Dedifferentiated amniotic fluid mesenchymal stem cell (primary cell): ENCODE data around the gene NHLH1.

Experiments used
- DNase-seq: peaks from one replicate; pipeline ENCODE4 v3.0.0-alpha.2; 2016; ENCODE audit errors: extremely low spot score

NHLH1 gene

DNA sequence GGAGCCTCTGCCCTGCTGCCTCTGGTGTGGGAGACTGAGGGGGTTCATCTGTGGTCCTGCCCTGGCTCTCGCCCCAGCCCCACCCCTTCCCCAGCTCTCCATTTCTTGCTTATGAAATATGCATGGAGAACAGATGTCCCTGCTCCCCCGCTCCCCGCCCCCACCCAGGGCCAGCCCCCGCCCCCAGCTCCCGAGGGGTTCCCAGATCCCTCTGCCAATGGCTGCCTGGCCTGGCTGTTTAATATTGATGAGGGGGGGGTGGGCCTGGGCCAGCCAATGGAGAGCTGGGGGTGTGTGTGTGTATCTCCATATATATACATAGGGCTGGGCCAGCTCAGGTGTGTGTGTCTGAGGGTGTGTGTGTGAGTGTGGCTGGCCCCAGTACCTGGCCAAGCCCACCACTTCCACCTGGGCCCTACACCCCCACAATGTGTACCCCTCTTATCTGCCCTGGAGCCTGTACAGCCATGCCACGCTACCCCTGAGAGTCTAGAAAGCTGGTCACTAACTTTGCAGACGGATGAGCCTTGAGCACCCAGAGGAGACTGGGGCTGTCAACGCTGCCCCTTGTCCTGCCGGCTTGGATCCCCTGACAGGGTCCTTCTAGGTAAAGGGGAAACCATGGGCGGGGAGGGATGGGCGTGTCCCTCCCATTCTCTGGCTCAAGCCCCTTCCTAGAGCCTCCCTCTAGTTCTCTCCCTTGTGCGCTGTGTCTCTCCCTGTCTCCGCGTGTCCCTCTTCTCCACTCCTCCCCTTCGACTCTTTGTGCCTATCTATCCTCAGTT, at the start of gene NHLH1:
TSS of gene NHLH1 (plus strand) at position 341 of the 785 bp plus-strand sequence. CDS start 3,661 bp downstream, outside the sequence.
- DNase-seq = no peak

DNA sequence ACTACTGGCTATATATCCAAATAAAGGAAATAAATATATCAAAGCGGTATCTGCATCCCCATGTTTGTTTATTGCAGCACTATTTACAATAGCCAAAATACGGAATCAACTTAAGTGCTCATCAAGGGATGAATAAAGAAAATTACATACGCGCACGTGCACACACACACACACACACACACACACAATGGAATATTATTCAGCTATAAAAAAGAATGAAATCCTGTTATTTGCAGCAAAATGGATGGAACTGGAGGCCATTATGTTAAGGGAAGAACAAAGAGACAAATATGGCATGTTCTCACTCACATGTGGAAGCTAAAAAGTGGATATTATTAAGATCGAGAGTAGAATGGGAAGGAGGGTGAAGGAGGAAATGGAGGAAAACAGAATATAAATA, 44.0 kb upstream of the NHLH1 start:
- no peak for DNase-seq

DNA sequence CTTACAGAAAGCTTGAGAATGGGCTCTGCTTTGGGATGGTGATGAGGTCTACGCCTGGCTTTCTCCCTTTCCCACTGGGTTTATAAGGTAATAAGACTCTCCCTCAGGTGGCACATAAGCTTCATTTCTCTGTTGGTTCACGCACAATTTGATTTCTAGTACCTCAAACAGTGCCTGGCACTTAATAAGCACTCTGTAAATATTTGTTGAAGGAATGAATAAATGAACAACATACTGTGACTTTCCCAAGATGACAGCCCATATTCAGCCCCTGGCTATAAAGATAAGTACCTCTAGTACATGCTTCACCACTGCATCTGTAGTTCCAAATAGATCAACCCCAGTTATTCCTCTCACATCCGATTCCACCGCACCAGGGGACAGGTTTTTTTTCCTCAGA, 41.6 kb upstream of the NHLH1 start:
- no peak for DNase-seq

DNA sequence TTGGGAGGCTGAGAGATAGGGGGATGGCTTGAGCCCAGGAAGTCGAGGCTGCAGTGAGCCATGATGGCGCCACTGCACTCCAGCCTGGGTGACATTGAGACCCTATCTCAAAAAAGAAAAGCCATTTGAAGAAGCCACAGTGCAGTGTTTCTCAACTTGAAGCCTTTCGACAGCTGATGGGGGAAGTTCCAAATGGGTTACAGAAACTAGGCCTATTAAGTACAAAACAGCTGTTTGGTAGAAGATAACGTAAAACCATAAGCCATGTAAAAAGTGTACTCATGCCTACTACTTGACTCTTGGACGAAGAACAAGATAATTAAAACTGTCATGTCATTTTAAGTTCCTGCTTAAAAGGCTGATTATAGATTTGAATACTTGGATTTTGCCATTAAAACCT, 40.5 kb upstream of the NHLH1 start:
- no peak for DNase-seq

DNA sequence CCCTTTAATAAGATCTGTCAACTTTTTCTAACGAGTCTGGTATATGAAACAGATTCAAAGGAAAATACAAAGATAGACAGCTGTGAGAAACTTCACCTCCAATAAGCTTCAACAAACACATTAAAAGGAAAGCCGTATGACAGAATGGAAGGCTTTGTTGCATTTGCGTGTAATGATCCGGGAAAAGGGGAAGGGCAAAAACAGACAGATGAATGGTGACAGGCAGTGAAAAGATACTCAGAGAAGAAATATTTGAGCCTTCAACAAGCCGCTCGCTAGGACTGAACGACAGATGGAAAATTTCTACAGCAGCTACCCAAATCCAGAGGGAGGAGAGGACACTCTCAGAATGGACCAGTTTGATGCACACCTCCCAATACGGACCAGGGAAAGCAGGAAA, 38.7 kb upstream of the NHLH1 start:
- DNase-seq = no peak

DNA sequence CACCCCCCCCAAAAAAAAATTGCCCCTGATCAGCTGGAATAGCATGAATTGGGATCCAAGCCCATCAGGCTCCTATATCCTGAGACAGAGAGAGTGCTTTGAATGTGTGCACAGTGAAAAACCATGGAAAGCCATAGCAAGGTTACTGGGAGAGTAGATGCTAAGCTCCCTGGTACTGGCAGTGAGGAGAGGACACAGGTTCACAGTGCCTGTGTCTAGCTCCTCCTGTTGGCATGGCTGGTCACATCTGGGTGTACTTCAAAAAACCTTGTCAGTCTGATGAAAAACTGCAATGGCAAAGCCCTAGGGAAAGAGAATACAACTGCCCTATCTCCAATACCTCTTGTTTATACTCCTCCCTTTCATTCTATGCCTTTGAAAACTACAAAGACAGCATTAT, 36.8 kb upstream of the NHLH1 start:
- DNase-seq = no peak

DNA sequence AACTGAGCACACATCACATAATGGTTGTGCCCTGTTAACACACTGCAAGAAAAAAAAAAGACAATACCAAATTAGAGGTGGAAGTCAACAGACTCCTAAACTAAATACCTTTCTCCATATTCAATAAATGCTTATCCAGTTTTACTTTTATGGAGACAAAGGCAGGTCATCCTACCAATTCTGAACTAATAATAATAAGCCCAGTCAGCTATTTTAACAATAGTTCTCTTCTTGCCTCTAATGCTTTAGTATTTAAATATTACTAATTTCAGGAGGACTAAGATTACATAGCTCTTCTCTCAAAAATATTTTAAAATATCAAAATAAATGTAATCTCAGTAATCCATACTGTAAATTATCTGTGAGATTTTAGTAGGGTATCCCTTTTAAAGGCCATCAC, 34.4 kb upstream of the NHLH1 start:
- no peak for DNase-seq

DNA sequence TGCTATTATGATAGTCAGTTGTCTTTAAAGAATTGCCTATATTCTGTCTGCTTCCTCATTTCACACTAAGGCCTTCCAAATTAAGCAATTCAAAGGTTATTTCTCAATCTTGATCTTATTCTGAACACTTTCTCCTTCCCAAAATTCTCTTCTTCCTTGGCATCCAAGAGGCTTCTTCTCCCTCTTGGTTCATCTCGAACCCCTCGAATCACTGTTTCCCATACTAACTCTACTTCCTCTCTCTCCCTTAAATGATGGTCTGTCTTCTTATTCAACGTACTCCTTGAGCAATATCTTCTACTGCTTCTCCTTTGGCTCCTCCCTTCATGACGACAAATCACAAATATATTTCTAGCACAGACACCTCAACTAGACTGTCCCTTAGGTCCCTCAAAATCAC, 28.3 kb upstream of the NHLH1 start:
- DNase-seq = no peak

DNA sequence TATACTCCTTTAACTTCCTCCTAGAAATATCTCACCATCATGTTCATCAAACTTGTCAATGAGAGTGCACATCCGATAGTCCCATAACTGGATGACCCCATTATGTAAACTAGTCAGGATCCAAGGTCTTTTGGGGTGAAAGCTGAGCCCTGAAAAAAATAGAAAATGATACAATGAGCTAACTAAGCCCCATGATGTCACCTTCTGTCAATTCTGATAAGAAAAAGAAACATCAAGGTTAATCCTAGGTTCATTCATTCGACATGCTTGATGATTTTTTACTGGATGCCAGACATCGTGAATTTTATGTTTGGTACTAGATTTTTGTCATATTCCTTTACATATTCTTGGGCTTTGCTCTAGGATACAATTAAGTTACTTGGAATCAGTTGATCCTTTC, 26.7 kb upstream of the NHLH1 start:
- DNase-seq = no peak

DNA sequence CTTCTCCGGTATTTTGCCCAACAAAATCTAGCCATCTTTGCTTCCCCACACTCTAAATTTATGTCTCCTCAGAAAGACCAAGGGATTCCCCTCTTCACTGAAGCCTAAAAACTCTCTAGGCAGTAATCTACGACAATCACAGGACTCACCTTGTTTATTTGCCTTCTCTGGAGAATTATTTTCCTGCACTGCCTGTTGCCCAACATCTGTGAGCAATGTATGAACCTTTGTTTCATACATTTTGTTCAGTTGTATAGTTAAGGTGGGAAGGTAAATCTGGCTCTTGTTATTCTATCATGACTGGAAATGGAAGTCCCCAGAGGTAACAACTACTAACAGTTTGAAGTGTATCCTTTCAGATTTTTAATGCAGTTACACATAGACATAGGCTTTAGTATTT, 26.0 kb upstream of the NHLH1 start:
- DNase-seq = no peak

DNA sequence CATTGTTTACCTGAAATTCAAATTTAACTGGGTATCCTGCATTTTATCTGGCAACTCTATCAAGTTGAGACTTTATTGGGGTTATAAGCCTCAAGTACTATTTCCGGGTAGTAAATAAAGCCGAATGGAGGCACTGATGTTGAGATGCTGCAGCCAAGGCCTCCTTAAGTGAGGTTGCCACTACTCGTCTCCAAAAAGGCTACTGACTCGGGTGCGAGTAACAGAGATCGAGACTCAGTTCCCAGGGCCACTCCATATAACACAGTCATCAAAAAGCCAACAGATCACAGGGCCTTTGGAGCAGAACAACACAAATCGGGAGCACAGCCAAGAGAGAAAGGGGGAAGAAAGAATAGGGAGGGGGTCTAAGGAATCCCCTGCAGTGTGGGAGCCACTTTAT, 24.3 kb upstream of the NHLH1 start:
- DNase-seq = no peak

DNA sequence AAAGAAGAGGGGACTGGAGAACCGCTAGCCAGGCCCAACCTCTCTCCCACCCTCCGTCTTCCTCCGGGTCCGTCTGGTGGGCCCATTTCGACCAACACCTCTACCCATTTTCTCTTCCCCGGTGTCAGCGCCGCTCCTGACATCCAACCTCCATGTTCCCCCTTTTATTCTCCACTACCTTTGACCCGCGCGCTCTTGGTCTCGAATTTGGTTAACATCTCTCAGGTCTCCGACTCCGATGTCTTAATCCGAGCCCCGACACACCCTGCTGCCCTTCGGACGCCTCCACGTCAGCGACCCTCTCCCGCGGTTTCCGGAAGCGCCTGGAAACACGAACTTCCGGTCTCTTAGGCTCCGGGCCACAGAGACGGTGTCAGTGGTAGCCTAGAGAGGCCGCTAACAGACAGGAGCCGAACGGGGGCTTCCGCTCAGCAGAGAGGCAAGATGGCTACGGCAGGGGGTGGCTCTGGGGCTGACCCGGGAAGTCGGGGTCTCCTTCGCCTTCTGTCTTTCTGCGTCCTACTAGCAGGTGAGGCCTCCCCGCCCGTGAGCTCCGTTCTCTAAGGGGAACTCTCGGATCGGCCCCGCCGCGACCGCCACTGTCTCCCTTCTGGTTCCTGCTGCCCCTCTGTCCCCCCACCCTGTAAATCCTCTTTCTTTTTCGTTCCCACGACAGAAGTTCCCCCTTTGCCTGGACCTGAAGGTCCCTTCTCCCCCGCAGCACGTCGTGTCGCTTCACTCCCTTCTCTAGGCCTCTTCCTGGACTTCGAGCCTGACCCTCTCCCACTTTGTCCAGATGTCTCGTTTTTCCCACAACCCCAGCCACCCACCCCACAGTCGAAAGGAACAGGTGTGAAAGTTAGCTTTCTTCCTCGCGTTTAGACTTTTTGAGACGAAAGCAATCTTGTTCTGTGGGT, 23.7 kb upstream of the NHLH1 start, which contains the start of the genes COPA and NCSTN:
TSS of gene COPA (minus strand) at position 298 of the 917 bp plus-strand sequence. CDS start at position 218, 80 bp downstream.
TSS of gene NCSTN (plus strand) at position 431 of the 917 bp plus-strand sequence. CDS start at position 445, 14 bp downstream.
- peak; percentile 97 for DNase-seq

DNA sequence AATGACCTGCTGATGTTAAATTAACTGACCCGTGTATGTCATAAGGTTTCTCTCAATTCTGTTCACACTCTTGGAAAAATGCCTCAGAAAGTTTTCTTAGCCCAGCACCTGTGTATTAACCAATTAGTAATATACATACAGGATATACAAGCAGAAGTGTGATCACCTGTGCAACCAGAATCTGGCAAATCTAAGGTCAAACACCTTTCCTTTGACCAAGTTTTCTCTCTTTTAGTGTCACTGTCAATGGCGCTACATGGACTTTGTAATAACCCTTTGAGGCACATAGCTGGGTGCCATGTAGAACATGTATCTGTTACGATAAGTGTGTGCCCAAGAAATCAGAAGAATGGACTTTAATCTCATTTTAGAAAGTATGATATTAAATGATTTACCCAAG, 22.6 kb upstream of the NHLH1 start:
- no peak for DNase-seq

DNA sequence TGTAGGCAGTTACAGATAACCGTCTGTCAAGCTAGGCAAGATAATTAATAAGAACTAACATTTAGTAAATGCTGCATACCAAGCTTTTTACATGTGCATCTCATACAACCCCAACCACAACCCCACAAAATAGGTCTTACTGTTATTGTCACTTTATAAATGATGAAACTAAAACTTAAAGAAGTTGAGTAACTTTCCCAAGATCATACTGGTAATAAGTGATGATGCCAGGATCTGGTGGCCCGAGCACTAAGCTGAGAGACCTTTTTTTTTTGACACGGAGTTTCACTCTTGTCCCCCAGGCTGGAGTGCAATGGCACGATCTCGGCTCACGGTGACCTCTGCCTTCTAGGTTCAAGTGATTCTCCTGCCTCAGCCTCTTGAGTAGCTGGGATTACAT, 21.9 kb upstream of the NHLH1 start:
- no peak for DNase-seq

DNA sequence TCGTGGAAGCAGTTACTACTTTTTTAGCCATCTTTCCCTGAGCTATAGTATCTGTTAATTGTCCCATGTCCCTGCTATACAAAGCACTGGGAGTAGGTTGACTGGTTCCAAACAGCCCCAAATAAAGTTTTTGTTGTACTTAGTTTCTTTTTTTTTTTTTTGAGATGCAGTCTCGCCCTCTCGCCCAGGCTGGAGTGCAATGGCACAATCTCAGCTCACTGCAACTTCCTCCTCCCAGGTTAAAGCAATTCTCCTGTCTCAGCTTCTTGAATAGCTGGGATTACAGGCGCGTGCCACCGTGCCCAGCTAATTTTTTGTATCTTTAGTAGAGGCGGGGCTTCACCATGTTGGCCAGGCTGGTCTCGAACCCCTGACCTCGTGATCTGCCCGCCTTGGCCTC, 20.4 kb upstream of the NHLH1 start:
- no peak for DNase-seq

DNA sequence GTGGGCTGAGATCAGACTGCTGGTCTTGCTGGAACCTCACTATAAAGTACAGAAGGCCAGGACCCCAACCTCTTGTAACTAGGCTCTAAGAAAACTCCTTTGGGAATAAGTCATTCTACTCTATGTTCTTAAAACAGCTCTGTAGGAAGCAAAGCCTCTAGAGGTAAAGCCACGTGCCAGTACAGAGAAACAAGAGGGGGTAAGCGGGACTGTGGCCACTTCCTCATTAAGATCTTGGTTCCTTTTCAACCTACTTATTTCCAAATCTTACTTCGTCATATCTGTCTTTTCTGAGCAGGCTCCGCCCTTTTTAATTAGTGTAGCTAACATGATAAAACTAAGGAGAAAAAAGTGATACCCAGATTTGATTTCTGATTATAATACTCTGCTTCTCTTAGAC, 19.9 kb upstream of the NHLH1 start:
- no peak for DNase-seq

DNA sequence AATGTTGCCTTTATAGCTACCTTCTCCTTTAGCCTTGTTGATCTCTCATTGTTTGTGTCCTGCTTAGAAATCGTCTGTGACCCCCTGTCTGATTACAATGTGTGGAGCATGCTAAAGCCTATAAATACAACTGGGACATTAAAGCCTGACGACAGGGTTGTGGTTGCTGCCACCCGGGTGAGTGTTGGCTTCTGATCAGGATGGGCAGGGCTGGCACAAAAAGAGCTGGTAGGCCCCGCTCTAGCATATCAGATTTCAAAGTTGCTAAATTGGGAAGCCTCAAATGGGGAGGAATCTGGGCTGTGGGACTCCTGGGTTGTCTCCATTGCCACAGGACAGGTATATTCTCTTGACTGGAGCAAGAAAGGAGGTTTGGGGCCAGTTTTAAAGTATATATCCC, 15.2 kb upstream of the NHLH1 start:
- no peak for DNase-seq

DNA sequence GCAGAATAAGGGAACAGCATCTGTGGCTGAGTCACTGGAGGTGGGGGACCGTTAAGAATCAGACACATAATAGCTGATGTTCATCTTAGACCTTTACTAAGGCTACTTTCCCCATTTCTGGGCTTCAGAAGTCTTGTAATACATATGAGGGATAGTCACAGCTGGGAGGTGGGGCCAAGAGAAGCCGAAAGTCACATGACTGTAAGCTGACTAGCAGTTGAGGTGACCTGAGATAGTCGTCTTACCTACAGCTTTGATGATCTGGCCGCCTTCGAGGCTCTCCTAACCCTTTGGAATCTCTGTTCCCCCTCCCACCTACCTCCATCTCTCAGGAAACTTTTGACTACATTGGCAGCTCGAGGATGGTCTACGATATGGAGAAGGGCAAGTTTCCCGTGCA, 14.3 kb upstream of the NHLH1 start:
- no peak for DNase-seq

DNA sequence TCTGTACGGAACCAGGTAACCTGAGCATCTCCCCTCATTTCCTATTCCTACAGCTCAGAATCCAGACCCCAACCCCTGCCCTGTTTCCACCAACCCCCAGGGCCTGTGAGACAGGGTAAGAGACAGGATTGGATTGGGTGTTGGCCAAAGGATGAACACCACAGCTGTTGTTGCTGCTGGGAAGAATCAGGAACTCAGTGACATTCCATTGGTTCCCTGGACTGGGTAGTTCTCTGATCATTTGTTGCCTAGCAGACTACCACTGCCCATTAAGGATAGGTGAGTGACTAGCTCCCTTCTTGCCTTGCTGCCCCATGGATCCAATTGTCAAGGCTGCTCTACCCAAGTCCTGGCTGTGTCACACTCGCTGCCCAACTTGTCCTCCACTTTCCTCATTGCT, 13.6 kb upstream of the NHLH1 start:
- DNase-seq = no peak

DNA sequence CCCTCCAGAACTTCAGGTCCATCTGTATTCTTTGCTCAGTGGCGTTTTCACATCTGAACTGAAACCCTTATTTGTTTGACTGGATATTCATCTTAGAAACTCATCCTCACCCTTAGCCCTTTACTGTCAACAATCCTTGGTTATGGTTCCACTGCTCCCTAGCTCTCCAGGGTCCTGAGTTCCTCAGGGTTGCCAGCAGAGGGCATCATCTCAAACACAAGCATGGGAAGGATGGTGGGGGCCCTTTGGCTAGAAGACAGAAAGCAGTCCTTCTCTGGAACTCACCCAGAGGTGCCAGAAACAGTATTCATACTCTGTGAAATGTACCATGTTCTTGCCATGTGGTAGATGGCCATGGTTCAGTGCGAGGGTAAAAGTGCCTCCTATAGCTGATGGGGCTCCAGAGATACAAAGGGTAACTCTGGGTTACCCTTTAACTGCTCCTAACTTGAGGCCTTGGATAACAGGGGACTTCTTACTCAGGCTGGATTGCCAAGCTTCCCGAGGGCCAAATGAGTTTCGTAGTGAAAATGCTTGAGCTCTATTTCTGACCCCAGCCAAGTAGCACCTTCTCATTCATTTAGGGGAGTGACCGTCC, 12.4 kb upstream of the NHLH1 start:
- no peak for DNase-seq

DNA sequence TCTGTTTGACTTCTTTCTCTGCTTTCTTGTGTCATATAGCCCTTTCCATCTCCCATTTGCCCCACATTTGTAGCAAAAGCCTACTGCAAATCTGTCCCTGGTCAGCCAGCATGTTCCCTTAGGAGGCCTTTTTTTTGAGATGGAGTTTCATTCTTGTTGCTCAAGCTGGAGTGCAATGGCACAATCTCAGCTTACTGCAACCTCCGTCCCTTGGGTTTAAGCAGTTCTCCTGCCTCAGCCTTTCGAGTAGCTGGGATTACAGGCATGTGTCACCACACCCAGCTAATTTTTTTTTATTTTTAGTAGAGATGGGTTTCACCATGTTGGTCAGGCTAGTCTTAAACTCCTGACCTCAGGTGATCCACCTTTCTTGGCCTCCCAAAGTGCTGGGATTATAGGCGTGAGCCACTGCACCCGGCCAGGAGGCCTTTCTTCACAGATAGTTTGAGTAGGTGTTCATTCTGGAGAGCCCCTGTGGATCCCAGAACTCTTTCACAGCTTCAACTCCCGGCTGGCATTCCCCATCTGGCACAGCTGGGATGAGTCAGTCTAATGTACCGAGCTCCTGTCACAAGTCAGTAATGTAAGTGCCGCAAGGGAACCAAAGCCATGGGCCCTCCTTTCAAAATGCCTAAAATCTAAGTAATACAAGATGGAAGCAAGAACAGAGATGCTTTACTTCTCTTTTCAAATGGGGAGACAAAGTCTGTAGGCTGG, 9.4 kb upstream of the NHLH1 start:
- no peak for DNase-seq

DNA sequence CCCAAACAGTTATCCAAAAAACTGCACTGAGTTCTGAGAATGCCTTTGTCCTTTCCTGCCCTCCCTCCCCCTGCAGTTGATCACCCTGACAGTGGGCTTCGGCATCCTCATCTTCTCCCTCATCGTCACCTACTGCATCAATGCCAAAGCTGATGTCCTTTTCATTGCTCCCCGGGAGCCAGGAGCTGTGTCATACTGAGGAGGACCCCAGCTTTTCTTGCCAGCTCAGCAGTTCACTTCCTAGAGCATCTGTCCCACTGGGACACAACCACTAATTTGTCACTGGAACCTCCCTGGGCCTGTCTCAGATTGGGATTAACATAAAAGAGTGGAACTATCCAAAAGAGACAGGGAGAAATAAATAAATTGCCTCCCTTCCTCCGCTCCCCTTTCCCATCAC, 8.8 kb upstream of the NHLH1 start:
- no peak for DNase-seq
